Measurements from ENCODE around the gene TPCN2.

The TPCN2 gene

GRCh38 chr11:69171476-69172240 lies 122.9 kb downstream of the TPCN2 start:
- DNase-seq: no peak

- no peak for DNase-seq
Measured at GRCh38 chr11:69172674-69173073, 123.9 kb downstream of the TPCN2 start.

GRCh38 chr11:69173331-69173730 lies 124.6 kb downstream of the TPCN2 start:
- DNase-seq: no peak

GRCh38 chr11:69173925-69174581 lies 125.3 kb downstream of the TPCN2 start:
- DNase-seq: no peak

- DNase-seq: no peak
Measured at GRCh38 chr11:69174841-69175240, 126.1 kb downstream of the TPCN2 start.

- DNase-seq: no peak
Measured at GRCh38 chr11:69178819-69179482, 130.2 kb downstream of the TPCN2 start.

- DNase-seq: no peak
Measured at GRCh38 chr11:69180226-69180625, 131.5 kb downstream of the TPCN2 start.

- no peak for DNase-seq
Measured at GRCh38 chr11:69180726-69181125, 132.0 kb downstream of the TPCN2 start.

- no peak for DNase-seq
Measured at GRCh38 chr11:69183613-69184012, 134.9 kb downstream of the TPCN2 start.
